ENCODE measurements around the gene SPANXN3. TPM values are rescaled to one million over a fixed set of nuclear protein-coding genes. Genes with fewer than 3 reads are reported as not detected.

The SPANXN3 gene
- total RNA-seq, 1 experiment from 2014 or later, result not detected

- Histone ChIP-seq H3K27me3 (ENCODE audit: control insufficient read depth, insufficient read depth, low read length) (no peaks in the 10 kb centered on the region), H3K4me1 (ENCODE audit: control insufficient read depth, insufficient read depth, low read length) (no peaks in the 10 kb centered on the region), H3K9me3 (ENCODE audit: control insufficient read depth, insufficient read depth, low read depth, low read length) (no peaks in the 10 kb centered on the region), H3K27ac (ENCODE audit: low read length) (no peak overlapping the region), H3K36me3 (ENCODE audit: control insufficient read depth, insufficient read depth, low read length) (no peaks in the 10 kb centered on the region), H3K4me3 (ENCODE audit: low read depth in 2 of 2, low read length in 2 of 2) (no peak overlapping the region)
- no TSS peak for BruUV-seq (replicated peaks)
- ChIA-PET CTCF (no interaction called here), POLR2A (no interaction called here)
- TF ChIP-seq REST (IDR thresholded peaks at IDR 0.05; ENCODE audit: insufficient read depth in 1 of 2, low read depth in 2 of 2, low read length in 1 of 2), result no peak
- TF ChIP-seq, protein P1, sequence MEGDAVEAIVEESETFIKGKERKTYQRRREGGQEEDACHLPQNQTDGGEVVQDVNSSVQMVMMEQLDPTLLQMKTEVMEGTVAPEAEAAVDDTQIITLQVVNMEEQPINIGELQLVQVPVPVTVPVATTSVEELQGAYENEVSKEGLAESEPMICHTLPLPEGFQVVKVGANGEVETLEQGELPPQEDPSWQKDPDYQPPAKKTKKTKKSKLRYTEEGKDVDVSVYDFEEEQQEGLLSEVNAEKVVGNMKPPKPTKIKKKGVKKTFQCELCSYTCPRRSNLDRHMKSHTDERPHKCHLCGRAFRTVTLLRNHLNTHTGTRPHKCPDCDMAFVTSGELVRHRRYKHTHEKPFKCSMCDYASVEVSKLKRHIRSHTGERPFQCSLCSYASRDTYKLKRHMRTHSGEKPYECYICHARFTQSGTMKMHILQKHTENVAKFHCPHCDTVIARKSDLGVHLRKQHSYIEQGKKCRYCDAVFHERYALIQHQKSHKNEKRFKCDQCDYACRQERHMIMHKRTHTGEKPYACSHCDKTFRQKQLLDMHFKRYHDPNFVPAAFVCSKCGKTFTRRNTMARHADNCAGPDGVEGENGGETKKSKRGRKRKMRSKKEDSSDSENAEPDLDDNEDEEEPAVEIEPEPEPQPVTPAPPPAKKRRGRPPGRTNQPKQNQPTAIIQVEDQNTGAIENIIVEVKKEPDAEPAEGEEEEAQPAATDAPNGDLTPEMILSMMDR (IDR thresholded peaks at IDR 0.05), result no peak
- TF ChIP-seq POLR2AphosphoS5 (IDR thresholded peaks at IDR 0.05; ENCODE audit: low read depth, low read length), result no peak
- no peak for TF ChIP-seq SIN3A (IDR thresholded peaks at IDR 0.05; ENCODE audit: borderline replicate concordance, insufficient read depth, low read depth, low read length)
- TF ChIP-seq TCF7L2 (IDR thresholded peaks at IDR 0.05; ENCODE audit: low read depth, low read length), result no peak
- no peak for DNase-seq (ENCODE audit: low read depth, low spot score)
- ATAC-seq, result no peak
- intact Hi-C loops (cut with micrococcal nuclease; ENCODE audit: unreplicated experiment), result no loop called here
- in situ Hi-C loops (cut with HindIII; ENCODE audit: low pct_unique_long_range_greater_than_20kb, low sequenced_read_pairs), result no loop called here
Measured at GRCh38 chrX:143462696-143463095, 54.6 kb downstream of the SPANXN3 start.

DNA sequence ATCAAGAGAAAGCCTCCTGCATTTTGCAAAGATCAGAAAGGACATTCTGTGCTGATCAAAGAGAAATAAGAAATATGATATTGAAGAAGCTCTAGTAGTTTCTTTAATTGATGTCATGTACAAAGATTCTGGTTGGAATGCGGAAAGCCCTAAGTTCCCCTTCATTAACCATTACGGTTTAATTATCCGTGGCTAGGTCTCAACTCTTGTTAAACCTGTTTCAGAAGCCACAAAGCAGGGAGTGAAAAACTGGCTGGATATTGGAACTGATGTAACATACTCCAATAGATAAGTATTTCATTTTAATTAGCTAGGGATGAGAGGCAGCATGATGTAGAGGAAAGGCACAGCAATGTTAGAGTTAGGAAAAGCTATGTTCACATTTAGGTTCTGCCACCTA is 55.7 kb downstream of the SPANXN3 start:
- ChIA-PET POLR2A (no interaction called here), CTCF (no interaction called here)
- BruUV-seq (replicated peaks), result no TSS peak
- Histone ChIP-seq H3K4me1 (ENCODE audit: control insufficient read depth, insufficient read depth, low read length) (no peaks in the 10 kb centered on the region), H3K27ac (ENCODE audit: low read length) (no peak overlapping the region), H3K36me3 (ENCODE audit: control insufficient read depth, insufficient read depth, low read length) (no peaks in the 10 kb centered on the region), H3K4me3 (ENCODE audit: low read depth in 2 of 2, low read length in 2 of 2) (no peak overlapping the region), H3K27me3 (ENCODE audit: control insufficient read depth, insufficient read depth, low read length) (no peaks in the 10 kb centered on the region), H3K9me3 (ENCODE audit: control insufficient read depth, insufficient read depth, low read depth, low read length) (no peaks in the 10 kb centered on the region)
- in situ Hi-C loops (cut with HindIII; ENCODE audit: low pct_unique_long_range_greater_than_20kb, low sequenced_read_pairs), result no loop called here
- ATAC-seq (no peak), DNase-seq (ENCODE audit: low read depth, low spot score) (no peak)
- intact Hi-C loops (cut with micrococcal nuclease; ENCODE audit: unreplicated experiment), result no loop called here
- TF ChIP-seq REST (IDR thresholded peaks at IDR 0.05; ENCODE audit: insufficient read depth in 1 of 2, low read depth in 2 of 2, low read length in 1 of 2), result no peak
- no peak for TF ChIP-seq POLR2AphosphoS5 (IDR thresholded peaks at IDR 0.05; ENCODE audit: low read depth, low read length)
- TF ChIP-seq TCF7L2 (IDR thresholded peaks at IDR 0.05; ENCODE audit: low read depth, low read length), result no peak
- TF ChIP-seq, protein P1 (IDR thresholded peaks at IDR 0.05), result no peak

Other genes starting within 250 kb of the SPANXN3 start
- gene SLITRK4, start 118.6 kb upstream of the SPANXN3 start, total RNA-seq (2021; ENCODE audit: unreplicated experiment), result not detected
- not detected for gene SPANXN2, start 203.3 kb upstream of the SPANXN3 start, total RNA-seq (2021; ENCODE audit: unreplicated experiment)

All from Panc1 (cell line).